ENCODE data around the gene MEGF10.

DNA sequence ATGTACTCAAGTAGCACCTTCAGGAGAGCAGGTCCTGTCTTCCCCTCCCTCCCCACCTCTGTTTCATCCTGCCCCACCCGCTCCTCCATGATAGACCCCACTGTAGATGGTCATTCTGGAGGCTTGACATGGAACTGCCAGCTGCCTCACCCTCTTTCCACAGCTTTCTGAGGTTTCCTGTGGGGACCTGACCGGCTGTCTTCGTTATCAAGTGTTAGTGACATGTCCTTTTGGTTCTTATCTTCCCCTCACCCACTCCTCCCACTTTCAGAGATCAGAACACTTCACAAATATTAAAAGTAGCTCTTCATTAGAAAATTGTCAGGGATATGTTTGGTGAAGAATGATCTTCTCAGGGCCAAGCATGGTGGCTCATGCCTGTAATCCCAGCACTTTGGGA lies 52.7 kb downstream of the MEGF10 start:
- no peak for TF ChIP-seq EP300 (IDR thresholded peaks at IDR 0.05)
- TF ChIP-seq, protein P1, sequence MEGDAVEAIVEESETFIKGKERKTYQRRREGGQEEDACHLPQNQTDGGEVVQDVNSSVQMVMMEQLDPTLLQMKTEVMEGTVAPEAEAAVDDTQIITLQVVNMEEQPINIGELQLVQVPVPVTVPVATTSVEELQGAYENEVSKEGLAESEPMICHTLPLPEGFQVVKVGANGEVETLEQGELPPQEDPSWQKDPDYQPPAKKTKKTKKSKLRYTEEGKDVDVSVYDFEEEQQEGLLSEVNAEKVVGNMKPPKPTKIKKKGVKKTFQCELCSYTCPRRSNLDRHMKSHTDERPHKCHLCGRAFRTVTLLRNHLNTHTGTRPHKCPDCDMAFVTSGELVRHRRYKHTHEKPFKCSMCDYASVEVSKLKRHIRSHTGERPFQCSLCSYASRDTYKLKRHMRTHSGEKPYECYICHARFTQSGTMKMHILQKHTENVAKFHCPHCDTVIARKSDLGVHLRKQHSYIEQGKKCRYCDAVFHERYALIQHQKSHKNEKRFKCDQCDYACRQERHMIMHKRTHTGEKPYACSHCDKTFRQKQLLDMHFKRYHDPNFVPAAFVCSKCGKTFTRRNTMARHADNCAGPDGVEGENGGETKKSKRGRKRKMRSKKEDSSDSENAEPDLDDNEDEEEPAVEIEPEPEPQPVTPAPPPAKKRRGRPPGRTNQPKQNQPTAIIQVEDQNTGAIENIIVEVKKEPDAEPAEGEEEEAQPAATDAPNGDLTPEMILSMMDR (IDR thresholded peaks at IDR 0.05), result no peak

Measured in gastroesophageal sphincter (tissue), 3 donors.